Measurements from ENCODE around the gene TMEM132A.
"Not testable (repeated sequence)": the region's sequence is repeated elsewhere in the genome, so short reads cannot be mapped to it uniquely, and the experiment has no call there.

The TMEM132A gene

DNA sequence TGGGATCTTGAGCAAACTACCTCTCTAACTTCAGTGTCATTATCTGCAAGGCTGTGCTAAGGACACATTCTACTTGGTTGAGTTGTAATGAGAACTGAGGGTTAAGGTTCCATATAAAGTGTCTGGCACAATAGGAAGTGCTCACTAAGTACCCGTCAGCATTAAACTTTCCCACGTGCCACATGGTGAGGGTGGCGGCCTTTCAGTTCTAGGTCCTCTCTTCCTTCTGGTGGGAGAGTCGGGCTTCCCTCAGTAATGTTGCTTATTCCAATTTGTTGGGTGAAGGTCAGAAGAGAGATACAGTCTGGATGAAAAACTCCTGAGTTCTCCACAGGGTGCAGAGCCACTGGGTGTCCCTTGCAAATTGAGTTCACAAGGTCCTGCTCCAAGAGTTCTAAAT lies 42.6 kb downstream of the TMEM132A start:
- no peak for DNase-seq

DNA sequence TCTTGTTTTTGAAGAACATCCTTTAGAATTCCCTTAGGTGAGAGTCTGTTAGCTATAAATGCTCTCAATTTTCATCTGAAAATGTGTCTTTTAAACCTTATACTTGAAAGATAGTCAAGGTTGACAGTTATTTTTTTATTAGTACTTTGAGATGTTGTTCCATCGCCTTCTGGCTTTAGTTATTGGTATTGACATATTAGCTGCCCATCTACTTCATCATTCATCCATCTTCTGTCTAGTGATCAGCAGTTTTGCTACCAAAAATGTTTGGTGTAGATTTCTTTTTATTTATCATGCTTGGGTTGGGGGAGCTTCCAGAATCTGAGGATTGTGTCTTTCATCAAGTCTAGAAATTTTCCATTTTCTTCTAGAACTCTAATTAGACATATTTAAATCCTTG lies 44.0 kb downstream of the TMEM132A start:
- DNase-seq: no peak

DNA sequence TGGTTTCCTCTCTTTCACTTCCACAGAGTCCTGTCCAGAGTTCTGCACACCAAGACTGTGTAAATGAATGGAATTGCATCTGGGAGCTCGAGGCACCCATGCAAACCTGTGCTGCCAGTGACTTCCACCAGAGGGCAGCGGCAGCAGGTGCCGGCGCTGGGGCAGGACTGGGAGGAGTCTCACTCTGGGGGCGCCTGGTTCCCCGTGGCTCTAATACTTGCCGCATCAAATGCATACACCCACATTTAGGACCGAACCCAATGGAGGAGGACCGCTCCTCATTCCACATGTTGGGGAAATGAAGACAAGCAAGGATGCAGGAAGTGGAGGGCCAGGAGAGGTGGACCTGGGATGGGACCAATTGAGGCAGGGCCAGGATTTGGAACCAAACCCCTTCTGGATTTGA lies 46.1 kb downstream of the TMEM132A start:
- DNase-seq: peak; percentile 82

DNA sequence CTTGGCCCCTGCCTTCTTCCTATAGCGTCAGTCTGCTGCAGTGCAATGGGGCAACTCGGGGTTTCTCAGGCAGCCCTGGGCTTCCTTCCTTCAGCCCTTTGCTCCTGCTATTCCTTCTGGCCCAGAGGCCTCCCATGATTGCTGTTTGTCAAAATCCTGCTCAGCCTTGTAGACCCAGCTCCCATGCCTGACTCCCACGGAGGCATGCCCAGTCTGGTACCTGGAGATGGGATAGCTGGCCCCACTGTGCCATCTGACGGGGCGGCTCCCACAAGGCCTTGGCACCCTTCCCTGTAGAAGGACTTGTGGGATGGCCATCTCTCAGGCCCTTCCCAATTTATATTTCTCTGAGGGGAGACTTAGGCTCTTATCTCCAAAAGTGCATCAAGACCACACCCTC lies 46.6 kb downstream of the TMEM132A start:
- no peak for DNase-seq

DNA sequence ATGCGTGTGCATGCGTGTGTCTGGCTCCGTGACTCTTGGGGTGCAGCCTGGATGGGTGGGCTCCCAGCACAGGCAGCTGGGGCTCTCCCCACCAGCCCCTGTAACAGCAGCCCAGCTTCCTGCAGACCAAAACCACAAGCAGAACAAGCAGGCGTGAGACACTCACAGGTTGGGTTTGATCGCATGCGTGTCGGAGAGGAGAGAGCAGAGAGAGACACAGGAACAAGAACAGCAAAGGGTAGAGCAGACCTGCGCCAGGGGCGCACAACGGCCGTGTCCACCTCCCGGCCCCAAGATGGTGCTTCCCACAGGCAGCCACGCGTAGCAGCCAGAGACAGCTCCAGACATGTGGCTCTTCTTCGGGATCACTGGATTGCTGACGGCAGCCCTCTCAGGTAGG lies 47.3 kb downstream of the TMEM132A start, which contains the start of gene CD6:
CD6 (plus strand) TSS at position 161 of the 400 bp plus-strand sequence; CDS start at position 347, 186 bp downstream.
- DNase-seq: peak; percentile 61

DNA sequence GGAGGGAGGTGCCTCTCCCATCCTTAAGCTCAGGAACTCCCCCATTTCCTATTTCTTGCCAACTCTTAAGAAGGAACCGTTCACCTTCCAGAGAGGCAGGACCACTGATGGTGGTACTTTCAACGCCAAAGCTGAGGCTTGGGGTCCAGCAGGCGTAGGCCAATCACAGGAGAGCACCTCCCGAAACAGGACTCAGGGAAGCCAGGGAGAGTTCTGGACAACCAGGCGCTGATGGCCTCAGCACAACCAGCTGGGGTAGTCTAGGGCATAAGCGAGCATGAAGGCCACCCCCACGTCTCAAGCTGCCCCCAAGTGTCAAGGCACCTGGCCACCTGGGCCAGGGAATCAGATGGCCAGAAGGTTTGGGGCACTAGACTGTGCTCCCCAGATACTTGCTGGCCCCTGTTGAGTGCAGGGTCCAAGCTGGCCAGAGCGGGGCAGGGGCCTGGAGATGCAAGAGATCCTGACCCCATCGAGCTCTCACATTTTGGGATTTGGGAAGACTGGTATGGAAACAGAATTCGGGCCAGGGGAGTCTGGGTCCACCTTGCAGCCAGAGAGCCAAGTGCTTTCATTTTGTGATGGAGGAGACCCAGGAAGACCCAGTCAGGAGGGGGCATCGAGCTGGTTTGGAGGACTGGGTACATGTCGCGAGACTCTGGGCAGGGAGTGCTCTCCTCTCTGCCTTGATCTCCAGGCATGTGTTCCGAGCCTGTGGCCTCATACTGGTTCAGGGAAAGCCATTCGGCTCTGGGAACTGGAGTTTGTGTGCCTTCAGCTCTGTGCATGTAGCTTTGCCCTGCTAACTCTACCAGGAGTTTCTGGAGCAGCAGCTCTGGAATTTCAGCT lies 48.1 kb downstream of the TMEM132A start:
- no peak for DNase-seq

DNA sequence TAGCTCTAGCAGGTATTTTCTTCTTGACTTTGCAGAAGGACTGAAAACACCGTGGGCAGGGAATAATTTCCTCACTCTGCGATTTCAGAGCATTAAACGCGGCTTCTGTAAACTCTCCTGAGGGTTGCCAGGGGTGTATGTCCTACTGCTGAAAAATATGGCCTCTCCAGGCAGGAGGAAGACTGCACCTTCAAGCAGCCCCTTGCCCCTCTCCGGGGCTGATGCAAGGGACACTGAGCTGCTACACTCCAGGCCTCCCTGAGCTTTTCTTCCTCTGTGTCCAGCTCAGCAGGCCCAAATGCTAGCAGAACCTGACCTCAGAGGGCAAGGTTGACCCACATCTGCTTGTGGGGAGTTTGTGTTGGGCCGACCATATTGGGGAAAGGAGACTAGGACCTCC lies 49.4 kb downstream of the TMEM132A start:
- DNase-seq: no peak

DNA sequence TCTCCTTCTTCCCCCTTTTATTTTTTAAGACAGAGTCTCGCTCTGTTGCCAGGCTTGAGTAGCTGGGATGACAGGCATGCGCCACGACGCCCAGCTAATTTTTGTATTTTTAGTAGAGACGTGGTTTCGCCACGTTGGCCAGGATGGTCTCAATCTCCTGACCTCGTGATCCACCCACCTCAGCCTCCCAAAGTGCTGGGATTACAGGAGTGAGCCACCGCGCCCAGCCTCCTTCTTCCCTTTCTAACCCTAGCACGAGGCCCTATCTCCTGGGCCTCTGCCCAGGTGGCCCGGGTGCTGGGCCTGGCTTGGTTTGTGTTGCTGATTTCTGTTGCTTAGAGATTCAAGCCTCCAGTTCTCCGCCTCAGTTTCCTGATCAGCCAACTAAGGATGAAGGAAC lies 50.1 kb downstream of the TMEM132A start:
- DNase-seq: not testable (repeated sequence)

DNA sequence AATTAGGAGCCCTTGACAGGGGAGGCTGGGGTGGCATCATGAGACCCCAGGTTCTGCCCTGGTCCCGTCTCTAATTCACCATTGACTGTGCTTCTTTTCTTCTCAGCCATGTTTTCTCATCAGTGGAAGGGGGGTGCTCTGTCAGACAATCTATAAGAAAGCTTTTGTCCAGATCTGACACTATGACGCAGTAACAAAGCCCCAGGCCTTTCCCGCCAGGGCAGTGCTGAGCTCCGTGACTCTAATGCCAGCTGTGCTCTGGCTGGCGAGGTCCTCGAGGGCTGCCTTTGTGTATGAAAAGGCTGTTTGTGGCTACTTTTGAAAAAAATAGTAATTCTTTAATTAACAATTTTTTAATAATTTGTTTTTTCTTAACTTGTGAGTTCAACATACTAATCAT lies 50.5 kb downstream of the TMEM132A start:
- DNase-seq: no peak

DNA sequence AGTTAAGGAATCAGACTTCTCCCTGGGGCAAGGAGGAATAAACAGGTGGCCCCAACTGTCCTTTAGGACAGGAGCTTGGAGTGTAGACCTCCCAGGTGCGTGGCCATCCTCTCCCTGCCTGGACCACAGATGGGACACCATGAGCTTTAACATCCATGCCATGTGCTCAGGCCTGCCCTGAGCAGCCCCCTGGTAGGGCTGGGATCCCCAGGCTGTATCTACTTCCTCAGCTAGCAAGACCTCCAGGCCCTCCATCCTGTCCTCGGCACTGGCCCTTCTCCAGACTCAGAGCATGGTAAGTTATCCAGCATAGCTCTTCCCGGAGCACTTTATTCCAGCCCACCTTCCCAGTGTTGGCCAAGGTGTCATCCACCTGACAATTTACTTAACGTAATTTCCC lies 53.0 kb downstream of the TMEM132A start:
- no peak for DNase-seq

DNA sequence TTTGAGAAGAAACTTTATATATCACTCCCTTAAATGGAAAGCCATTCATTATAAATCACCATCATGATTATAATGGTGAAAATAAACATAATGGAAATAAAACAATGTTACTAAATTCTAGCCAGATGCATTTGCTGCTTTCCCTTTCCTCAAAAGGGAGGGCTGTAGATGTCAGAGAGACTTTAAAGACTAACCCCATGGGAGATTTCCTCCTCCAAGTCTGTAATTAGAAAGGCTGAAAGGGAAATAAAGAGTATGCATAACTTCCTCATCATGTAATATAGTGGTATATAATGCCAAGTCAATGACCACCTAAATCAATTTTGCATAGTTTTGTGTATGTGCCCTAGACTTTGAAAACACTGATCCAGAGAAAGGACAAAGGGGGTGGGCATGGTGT lies 53.6 kb downstream of the TMEM132A start:
- DNase-seq: no peak

DNA sequence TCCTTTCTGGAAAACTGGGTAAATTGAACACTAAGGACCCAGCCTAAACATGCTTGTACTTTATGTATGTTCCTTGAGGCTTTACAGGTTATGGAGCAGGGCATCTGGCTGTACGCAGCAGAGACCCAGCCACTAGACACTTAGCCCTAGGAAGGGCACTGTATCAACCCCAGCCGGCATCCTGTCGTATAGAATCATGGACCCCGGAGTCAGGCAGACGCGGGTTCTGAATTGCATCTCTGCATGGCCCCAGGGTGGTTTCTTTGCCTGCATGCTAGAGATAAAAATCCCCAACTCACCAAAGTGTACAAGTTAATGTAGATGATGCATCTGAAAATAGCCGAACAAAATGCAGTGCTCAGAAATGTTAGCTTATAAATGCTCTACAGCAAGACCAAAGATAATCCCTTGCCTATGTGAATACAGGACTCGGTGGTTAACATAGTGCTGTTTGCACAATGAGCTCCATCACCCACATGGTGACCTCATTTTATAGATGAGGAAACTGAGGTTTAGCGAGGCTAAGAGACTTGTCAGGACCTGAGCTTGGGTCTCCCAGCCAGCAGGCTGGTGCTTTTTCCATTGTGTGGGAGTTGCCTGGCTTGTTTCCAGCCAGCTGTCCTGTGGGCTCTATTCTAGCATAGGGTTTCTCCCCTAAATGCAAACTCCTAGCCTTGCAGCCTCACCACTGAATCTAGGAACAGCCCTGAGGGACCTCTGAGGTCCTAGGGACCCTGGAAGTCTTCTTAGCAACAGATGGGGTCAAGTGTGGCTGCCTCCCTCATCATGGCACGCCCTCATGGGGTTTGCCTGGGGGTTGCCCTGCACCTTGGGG lies 54.5 kb downstream of the TMEM132A start:
- peak; percentile 72 for DNase-seq

DNA sequence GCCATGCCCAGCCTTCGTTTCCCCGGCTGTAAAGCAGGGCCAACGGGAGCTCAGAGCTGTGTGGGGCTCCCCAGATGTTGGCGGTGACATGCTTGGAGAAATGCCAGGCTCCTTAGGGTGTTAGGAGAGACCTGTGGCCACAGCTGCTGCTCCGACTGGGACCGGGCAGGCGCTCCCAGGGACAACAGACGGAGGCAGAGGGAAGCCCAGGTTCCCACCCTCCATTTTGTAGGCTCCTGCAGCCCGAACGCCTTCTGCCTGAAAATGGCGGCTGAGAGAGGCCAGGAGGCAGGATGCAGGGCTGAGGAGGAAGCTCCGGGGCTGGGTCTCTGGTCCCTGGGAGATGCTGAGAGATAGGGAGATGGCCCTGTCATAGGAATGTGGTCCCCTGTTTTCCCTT lies 57.3 kb downstream of the TMEM132A start:
- DNase-seq: no peak

DNA sequence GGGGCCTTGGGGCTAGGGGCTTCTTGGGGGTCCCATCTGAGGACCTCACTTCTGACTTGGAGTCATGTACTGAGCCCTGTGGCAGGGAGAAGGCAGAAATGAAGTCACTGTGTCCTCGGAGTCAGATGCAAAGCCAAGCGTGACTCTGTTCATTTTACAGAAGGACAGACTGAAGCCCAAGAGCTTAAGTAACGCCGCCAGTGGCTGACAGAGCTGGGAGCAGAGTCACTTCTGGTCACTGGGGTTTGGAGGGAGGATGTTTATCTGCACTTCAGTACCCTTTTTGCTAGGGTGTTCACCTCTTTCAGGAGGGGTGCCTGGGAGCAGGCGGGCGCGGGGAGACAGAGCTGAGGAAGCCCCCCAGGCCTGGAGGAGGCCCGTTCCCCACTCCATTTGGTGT lies 57.9 kb downstream of the TMEM132A start:
- DNase-seq: no peak

DNA sequence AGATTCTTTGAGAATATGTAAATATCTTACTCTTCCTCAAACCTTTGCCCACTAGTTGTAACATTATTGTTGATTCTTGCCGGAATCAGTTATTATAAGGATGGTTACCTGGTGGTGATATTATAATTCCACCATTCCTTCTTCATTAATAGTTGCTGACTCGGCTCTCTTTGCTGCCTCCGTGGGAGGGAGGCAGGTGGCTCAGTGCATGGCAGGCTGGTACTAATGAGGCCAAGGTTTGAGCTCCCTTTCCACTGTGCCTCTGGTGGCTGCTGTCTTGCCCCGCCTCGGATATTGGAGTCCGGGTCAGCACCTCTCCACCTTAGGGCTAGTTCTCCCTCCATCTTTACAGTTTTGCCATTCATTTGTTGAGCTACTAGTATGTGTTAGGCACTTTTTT lies 59.9 kb downstream of the TMEM132A start:
- DNase-seq: no peak

DNA sequence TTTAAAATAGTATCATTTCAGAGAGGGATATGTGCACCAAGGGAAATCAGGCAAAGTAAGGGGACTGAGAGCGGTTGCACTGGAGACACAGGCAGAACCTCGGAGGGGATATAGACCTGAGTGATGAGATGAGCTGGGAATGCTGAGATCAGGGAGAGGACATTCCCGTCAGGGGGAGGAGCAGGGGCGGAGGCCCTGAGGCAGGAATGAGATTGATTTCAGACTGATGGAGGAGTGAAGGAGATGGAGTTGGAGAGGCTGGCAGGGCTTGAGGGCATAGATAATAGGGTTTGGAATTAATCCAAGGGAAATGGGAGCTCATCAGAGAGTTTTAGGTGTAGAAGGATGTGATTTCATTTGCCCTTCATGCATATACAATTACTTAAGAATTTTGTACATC lies 60.4 kb downstream of the TMEM132A start:
- no peak for DNase-seq

DNA sequence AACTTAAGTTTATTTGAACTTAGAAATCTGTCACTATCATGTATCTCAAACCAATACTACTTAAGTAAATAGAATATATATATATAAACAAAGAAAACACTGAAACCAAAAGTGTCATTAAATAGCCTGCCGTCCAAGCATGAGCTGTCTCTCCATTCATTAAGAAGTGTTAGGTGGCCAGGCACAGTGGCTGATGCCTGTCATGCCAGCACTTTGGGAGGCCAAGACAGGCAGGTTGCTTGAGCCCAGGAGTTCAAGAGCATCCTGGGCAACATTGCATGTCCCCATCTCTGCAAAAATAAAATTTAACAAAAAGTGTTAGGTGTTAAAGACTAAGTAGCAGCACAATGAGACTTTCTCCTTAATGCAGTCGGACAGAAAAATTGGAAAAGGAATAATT lies 61.2 kb downstream of the TMEM132A start:
- DNase-seq: no peak

DNA sequence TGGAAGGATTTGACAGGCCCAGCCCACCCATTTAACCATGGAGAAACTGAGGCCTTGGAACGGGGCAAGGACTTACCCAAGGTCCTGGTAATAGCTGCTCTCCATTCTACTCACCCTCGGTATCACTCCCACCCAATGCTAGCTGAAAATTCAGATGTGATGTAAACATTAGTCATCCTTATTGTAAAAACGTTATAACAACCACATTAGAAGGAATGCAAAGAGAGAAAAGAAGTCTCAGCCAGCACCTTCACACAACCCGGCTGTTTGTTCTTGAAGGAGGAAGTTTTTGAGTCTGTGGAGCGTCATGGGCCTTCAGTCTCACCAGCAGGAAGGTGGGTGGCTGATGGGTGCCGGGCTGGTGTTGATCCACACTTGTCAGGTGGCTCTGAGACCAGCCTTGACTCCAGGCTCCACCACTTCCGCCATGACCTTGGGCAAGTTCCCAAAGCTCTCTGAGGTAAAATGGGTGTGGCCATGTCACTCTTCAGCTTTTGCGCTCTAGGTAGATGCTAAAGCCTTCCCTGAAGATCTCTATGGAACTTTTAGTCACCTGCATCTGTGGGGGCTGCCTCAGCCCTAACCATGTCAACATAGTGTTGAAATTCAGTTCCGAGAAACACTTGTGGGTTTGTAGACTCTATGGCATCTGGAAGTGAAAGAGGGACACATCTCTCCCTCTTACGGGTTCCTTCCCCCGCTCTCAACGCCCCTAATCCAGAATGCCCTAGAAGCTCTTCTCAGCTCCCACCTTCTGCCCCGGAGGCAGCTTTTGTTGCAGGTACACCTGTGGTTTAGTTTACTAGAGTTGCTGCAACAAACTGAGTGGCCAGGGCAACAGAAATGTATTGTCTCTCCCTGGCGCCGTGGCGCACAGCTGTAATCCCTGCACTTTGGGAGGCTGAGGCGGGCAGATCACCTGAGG lies 62.0 kb downstream of the TMEM132A start:
- peak; percentile 77 for DNase-seq

All from stimulated activated CD4-positive, alpha-beta T cell treated with anti-CD3 and anti-CD28 coated beads, Interleukin-12 subunit alpha, Interleukin-12 subunit beta, amount 100 ng/mL, for 4 hours (primary cell).